Measurements from ENCODE around the gene PHKA2.

The PHKA2 gene

GRCh38 chrX:18920566-18920965 lies 63.3 kb downstream of the PHKA2 start:
- DNase-seq, result no peak

- DNase-seq, result no peak
Measured at GRCh38 chrX:18920079-18920478, 63.8 kb downstream of the PHKA2 start.

- peak; percentile 76 to 82 (median 82) for DNase-seq
Measured at GRCh38 chrX:18917831-18918230, 66.1 kb downstream of the PHKA2 start.

GRCh38 chrX:18906286-18906685 lies 77.6 kb downstream of the PHKA2 start:
- no peak for DNase-seq

- DNase-seq, result no peak
Measured at GRCh38 chrX:18900401-18900976, 83.4 kb downstream of the PHKA2 start.

DNA sequence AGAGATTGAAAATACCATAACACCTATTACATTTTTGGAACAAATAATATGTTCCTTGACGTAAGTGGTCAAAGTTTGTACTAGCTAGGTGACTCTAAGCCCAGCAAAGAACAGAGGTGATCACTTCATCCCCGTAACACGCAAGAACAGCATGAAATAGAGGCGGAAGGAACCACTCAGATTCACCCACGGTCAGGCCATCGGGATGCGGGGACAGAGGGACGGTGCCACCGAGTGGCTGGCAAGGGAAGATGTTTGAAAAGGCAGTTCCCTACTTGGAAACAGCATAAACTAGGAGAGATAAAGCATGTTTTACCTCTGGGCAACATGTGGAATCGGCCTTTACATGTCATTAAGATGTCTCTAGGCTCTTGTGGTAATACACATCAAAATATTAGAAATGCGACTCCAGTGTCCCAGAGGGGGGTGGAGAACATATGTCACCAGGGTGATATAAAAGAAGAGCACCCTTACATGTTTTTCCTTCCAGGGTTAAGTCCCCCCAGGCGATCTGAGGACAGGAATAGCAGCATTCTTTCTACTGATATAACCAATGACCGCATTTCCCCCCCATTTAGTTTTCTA lies 84.0 kb downstream of the PHKA2 start:
- DNase-seq, result peak in 2 of 3 donors; percentile 13 to 23

- no peak for DNase-seq
Measured at GRCh38 chrX:18898492-18898891, 85.4 kb downstream of the PHKA2 start.

DNA sequence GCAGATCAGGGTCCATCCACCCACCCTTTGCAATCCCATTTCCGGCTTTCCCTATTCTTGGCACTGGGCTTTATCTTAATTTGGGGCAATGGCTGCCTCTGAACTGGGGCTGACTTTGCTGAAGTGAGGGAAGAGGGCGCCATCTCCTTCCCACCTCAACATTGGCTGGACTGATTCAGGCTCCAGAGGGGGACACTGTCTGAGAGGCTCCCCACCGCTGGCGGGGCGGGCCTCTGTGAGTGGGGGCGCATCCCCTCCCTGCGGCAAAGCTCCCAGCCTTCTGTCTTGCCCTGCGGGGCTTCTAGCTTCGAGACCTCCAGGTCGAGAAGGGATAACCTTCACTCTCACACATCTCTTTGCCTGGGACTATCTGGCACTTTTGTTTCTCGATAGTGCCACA lies 85.8 kb downstream of the PHKA2 start:
- DNase-seq, result no peak

GRCh38 chrX:18897611-18898010 lies 86.3 kb downstream of the PHKA2 start:
- no peak for DNase-seq

GRCh38 chrX:18896680-18897544 lies 87.0 kb downstream of the PHKA2 start:
- DNase-seq, result no peak

DNA sequence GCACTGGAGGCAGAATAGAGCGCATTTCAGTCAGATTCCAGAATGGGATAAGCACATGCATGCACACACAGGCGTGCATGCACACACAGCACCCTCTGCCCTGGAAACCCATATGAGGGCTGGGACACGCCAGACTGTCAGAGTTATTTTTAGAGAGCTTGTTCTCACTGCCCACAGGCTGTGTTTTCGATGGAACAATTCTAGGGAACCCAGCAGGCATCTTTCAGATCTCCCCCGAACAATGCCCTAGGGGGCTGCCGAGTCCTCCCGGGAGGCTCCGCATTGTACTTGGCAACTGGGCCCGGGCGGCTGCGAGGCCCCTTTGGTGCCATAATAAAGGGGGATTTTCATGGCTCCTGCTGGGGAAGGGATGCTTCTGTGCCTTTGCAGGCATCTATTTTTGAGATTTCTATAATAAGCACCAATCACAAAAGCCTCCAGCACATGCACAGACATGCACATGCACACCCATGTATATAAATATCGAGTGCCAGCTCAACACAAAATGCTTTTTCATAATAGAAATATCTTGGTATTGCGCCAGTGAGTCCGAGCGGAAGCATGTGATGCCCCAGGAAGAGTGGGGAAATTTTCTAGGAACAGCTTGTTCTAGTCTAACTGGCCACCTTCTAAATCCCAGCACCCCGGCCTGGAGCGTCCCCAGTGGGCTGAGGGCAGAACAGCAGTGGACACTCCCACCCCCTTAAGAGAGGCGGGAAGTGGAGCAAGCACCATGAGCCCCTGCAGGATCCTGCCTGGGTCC lies 88.5 kb downstream of the PHKA2 start:
- no peak for DNase-seq

DNA sequence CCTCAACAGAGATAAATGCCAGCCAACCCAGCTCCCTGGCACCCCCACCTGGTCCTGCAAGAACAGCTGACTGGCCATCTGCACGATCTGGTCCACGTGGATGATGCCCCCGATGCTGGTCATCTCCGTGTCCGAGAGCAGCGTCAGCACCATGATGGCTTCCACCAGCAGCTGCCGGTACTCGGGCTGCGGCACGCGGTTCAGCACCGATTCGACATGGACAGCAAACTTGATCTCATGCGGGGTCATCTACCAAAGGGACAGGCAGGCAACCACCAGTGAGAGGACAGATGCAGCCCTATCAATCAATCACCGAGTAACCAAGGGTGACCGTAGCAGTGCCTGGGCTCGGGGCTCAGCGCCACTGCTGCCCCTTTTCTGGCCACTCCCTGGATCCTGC lies 89.8 kb downstream of the PHKA2 start:
- no peak for DNase-seq

DNA sequence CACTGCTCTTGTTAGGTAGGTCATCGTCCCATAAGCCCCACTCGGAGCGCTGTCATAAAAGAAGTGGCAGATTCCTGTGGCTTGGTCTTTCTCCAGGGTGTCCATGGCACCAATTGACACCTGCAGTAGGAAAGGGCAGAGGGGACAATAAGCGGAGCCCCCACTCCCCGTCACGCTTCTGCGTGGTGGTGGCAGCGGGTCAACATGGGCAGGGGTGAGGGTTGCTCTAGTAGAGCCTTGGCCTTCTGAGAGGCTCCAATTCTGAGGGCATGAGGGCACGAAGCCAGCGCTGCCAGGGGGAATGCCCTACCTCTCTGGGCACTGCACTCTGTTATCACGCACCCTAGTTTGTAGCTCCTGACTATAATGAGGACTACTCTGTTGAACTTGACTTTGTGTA lies 90.4 kb downstream of the PHKA2 start:
- no peak for DNase-seq

DNA sequence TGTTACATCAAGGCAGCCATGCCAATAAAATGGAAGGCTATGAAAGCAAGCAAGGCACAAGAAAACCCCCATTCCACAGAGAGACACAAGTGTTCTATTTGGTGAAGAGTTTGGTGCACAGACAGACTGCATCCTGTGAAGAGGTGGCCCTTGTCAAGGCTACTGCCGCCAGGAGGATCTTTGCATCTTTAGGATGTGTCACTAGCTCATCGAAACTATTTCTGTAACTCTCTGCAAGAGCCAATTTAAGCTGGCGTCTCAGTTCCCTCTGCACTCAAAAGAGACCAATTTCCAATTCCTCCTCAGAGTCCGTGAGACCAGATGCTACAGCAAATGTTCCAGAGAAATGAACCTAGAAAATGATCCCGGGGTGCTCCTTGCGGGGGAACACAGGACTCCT lies 91.0 kb downstream of the PHKA2 start:
- no peak for DNase-seq

DNA sequence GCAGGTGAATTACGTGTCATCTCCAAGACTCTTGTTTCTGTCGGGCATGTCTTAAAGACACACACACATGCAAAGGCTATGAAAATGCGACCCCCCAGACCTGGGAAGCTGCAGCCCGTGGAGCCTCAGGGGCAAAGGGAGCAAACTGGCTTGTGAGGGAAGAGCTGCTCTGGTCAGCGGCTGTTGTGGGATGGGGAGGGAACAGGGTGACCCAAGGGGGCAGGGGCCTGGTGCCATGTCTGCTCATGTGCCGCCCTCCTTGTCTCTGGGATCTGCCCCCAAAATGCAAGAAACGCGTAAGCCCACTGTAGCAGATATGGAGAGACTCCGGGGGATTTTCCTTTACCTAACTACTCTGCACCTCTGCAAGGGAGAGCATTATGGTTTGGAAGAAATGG lies 92.4 kb downstream of the PHKA2 start:
- no peak for DNase-seq

DNA sequence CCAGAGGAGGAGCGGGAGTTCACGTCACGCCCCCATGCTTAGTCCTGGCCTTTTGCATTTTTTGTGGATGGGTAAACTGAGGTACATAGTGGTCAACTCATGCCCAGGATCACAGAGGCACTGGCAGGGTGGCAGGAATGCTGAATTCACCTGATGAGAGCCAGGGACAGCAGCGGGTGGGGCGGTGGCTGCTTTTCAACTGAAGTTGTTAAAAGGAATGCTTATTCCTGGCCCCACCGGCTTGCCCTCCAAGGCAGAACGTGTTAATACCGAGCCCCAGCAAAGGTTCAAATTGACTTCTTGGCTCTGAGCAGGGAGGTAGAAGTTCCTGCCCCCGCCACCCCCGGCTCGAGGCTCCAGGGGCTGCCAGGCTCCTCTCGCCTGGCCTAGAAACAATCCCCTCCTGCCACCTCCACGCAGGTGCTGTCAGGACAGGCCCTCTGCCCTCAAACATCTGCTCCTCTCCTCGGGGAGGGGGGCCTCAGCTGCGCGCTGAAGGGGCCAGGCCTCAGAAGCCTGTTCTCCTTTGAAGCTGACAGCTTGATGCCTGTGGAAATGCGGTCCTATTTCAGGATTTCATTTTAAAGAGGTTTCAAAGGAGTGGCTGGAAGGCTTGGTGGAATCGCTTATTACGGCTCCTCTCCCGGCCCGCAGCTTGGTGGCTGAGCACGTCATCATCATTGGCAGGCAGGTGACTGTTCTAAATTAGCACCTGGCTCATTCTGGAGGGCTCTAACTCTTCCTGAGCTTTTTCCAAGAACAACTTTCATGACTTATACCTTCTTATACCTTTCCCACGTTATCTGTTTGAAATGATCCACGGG lies 93.0 kb downstream of the PHKA2 start:
- no peak for DNase-seq

- no peak for DNase-seq
Measured at GRCh38 chrX:18890049-18890381, 93.9 kb downstream of the PHKA2 start.

DNA sequence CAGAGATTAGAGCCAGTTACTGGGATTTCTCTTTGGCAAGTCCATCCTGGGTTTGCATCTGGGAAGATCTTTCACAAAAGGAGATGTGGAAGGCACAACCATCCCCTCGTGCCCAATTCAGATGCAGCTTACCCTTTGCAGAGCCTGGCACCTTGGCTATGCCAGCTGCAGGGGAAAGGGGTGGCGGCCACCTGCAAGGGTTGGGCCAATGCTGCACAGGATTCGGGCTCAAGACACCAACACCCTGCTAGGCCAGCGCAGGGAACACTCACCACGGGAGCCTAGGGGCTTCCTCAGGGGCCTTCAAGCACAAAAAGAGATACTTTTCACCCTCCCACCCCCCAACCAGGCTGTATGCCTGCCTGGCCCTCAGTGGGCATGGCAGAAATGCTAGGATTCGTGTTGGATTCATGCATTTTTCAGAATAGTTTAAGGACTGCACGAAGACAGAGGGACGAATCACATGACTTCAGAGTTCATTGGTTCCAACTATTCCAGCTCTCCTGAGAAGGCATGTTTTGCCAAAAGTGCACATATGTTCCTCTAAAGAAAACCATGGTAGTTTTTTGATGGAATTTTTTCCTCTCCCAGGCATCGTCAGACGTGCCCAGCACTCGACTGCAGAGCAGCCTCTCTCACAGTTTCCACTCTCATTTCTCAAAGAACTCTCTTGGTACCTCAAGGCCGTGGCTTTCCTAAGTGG lies 94.4 kb downstream of the PHKA2 start:
- DNase-seq, result no peak

DNA sequence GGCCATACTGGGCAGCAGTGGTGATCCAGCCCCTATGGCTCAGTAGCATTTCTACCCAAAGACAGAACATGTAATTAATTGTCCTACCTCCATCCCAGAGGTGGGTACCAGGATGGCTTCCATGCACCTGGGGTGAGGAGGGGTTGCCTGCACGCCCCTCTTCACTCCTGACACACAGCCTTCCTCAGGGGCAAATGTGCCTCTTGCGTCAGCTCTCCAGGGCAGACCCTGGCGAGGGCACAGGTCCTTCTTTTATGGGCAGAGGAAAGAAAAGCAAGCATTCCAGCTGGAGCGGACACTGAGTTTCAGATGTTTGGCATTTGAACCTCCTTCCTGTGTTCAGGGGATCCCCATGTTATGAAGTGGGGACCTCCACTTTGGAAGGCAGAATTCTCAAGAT lies 95.6 kb downstream of the PHKA2 start:
- no peak for DNase-seq

DNA sequence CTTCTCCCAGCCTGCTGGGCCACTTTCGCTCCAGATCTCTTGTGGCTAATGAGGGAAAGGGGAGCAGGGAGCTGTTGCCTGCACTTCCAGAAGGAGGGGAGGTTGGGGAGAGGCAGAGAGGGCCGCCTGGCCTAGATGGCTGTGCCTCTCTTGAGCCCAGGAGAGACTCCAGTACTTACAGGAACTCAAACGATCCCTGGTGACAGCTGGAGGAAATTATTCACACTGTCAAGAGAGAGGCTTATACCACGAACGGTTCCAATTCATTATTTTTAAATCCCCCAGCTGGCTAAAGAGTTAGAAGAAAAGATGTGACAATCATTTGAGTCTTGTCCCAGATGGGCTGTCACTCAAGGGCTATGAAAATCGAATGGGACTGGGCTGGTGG lies 96.1 kb downstream of the PHKA2 start:
- no peak for DNase-seq

- peak in 1 of 3 donors; percentile 7 for DNase-seq
Measured at GRCh38 chrX:18887177-18887824, 96.6 kb downstream of the PHKA2 start.
